SU-DHL-6 (cell line): ENCODE data around the gene NHP2.
A peak's percentile ranks its signal among the peaks of the same experiment; 100 is the strongest.

ENCODE experiments used
- H2AFZ ChIP-seq: fragments of 200-600 bp; sonication (generic); 2 replicates; pipeline ENCODE4 v1.6.1; 2014; ENCODE audit warnings: low read depth, mild to moderate bottlenecking, moderate library complexity, mixed read lengths, antibody characterized with exemption, low read length; ENCODE audit not compliant: severe bottlenecking
- H3F3A ChIP-seq: fragments of 200-600 bp; shearing (Covaris generic); 2 replicates; pipeline ENCODE4 v1.6.0; 2016; ENCODE audit warnings: antibody characterized with exemption, mild to moderate bottlenecking; ENCODE audit not compliant: insufficient read depth
- H3K27ac ChIP-seq: fragments of 200-600 bp; sonication (generic); 2 replicates; pipeline ENCODE4 v1.5.1; 2016; ENCODE audit warnings: low read depth, mild to moderate bottlenecking, low read length, moderate library complexity, mixed read lengths
- H3K27me3 ChIP-seq: fragments of 200-600 bp; sonication (generic), shearing (Covaris generic); 2 replicates; pipeline ENCODE4 v1.6.0; 2014; ENCODE audit warnings: mild to moderate bottlenecking, low read length
- H3K36me3 ChIP-seq: fragments of 200-600 bp; sonication (generic); 2 replicates; pipeline ENCODE4 v1.6.1; 2014; ENCODE audit warnings: mild to moderate bottlenecking, low read length, mixed read lengths
- H3K4me2 ChIP-seq: fragments of 300-600, 200-600 bp; shearing (Covaris generic), sonication (generic); 2 replicates; pipeline ENCODE4 v1.6.0; 2014; ENCODE audit warnings: low read length, low read depth, mild to moderate bottlenecking; ENCODE audit not compliant: poor library complexity, severe bottlenecking
- H3K4me3 ChIP-seq: fragments of 200-600 bp; sonication (generic); 2 replicates; pipeline ENCODE4 v1.5.1; 2014; ENCODE audit warnings: antibody characterized with exemption, low read length, mild to moderate bottlenecking, mixed read lengths; ENCODE audit not compliant: insufficient read depth, poor library complexity, severe bottlenecking
- H3K79me2 ChIP-seq: fragments of 200-600 bp; sonication (generic); 2 replicates; pipeline ENCODE4 v1.6.1; 2014; ENCODE audit warnings: mild to moderate bottlenecking, low read length, moderate library complexity; ENCODE audit not compliant: insufficient read depth
- H3K9ac ChIP-seq: fragments of 200-600 bp; sonication (generic); 2 replicates; pipeline ENCODE4 v1.7.0; 2014; ENCODE audit warnings: mild to moderate bottlenecking, low read length
- H3K9me2 ChIP-seq: fragments of 200-600 bp; sonication (generic); replicated peaks from 2 replicates; pipeline ENCODE4 v1.6.1; 2014; ENCODE audit warnings: low read length; ENCODE audit not compliant: insufficient read depth
- H3K9me3 ChIP-seq: fragments of 200-600 bp; sonication (generic); 2 replicates; pipeline ENCODE4 v1.6.1; 2014; ENCODE audit warnings: low read length, mixed read lengths; ENCODE audit not compliant: insufficient read depth
- H4K20me1 ChIP-seq: fragments of 200-600 bp; sonication (generic); 2 replicates; pipeline ENCODE4 v1.6.1; 2014; ENCODE audit warnings: low read depth, mild to moderate bottlenecking, antibody characterized with exemption, low read length, moderate library complexity, mixed read lengths
- EZH2phosphoT487 ChIP-seq: fragments of 200-600 bp; sonication (generic), shearing (Covaris generic); conservative IDR thresholded peaks from 2 replicates; pipeline ENCODE4 v1.6.1; 2018; ENCODE audit warnings: mild to moderate bottlenecking, antibody characterized with exemption, low read length, moderate library complexity, mixed read lengths
- TF ChIP-seq, protein P1 (sequence below): fragments of 200-600 bp; sonication (generic); IDR thresholded peaks from one replicate; pipeline ENCODE4 v1.5.1; 2017; ENCODE audit warnings: antibody characterized with exemption, mild to moderate bottlenecking, low read length, moderate library complexity; ENCODE audit not compliant: insufficient read depth, poor library complexity, severe bottlenecking

Gene NHP2

DNA sequence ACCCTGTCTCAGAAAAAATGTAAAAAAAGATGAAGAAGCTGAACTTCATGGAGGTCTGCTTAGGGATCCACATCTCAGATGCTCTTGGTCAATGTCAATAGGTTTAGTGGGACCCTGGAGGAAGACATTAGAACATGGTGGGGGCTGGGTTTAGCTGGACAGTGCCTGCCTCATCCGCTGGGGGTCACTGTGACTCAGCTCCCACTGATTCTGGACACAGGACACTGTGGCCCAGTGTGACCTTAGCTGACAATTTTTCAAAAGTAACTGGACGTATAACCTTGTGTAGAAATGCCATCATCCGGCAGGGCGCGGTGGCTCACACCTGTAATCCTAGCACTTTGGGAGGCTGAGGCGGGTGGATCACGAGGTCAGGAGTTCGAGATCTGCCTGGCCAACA is 43.3 kb upstream of the NHP2 start:
- no peak overlapping the region for H3K4me2 ChIP-seq
- no peaks in the 10 kb centered on the region for H3K36me3 ChIP-seq
- H3K79me2 ChIP-seq: no peaks in the 10 kb centered on the region
- no peak overlapping the region for H3K4me3 ChIP-seq
- H3F3A ChIP-seq: no peaks in the 10 kb centered on the region
- no peaks in the 10 kb centered on the region for H3K9me2 ChIP-seq
- H4K20me1 ChIP-seq: no peaks in the 10 kb centered on the region
- no peak overlapping the region for H3K27ac ChIP-seq
- no peaks in the 10 kb centered on the region for H3K27me3 ChIP-seq
- H3K9me3 ChIP-seq: no peaks in the 10 kb centered on the region
- H3K9ac ChIP-seq: no peak overlapping the region
- TF ChIP-seq EZH2phosphoT487: no peak
- TF ChIP-seq, protein P1, sequence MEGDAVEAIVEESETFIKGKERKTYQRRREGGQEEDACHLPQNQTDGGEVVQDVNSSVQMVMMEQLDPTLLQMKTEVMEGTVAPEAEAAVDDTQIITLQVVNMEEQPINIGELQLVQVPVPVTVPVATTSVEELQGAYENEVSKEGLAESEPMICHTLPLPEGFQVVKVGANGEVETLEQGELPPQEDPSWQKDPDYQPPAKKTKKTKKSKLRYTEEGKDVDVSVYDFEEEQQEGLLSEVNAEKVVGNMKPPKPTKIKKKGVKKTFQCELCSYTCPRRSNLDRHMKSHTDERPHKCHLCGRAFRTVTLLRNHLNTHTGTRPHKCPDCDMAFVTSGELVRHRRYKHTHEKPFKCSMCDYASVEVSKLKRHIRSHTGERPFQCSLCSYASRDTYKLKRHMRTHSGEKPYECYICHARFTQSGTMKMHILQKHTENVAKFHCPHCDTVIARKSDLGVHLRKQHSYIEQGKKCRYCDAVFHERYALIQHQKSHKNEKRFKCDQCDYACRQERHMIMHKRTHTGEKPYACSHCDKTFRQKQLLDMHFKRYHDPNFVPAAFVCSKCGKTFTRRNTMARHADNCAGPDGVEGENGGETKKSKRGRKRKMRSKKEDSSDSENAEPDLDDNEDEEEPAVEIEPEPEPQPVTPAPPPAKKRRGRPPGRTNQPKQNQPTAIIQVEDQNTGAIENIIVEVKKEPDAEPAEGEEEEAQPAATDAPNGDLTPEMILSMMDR: peak; percentile 18
- no peak overlapping the region for H2AFZ ChIP-seq

DNA sequence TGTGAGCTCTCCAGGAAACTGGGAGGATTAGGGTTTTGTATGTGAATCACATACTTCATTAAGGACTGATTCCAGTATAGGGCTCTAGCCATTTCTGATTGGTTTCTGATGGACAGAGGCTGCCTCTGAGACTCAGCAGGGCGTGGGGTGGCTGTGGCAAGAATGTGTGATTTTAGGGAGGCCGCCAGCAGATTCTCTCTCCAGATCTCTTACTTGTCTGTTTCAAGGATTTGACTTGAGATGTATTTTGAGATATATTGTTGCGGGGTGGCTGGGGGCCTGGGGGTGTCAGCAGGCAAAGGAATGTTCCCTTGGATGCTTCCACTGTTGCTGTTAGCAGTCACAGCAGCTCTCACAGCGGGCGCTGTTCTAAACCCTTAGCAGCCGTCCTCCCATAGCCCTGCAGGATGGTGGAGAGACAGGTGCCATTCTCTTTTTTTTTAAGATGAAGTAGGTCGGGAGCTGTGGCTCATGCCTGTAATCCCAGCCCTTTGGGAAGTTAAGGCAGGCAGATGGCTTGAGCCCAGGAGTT is 42.7 kb upstream of the NHP2 start:
- H3K36me3 ChIP-seq: no peaks in the 10 kb centered on the region
- H3K4me2 ChIP-seq: no peak overlapping the region
- H3F3A ChIP-seq: no peaks in the 10 kb centered on the region
- H3K9ac ChIP-seq: no peak overlapping the region
- no peak overlapping the region for H3K4me3 ChIP-seq
- no peak overlapping the region for H2AFZ ChIP-seq
- H3K27ac ChIP-seq: no peak overlapping the region
- TF ChIP-seq EZH2phosphoT487: no peak
- no peaks in the 10 kb centered on the region for H3K9me2 ChIP-seq
- no peaks in the 10 kb centered on the region for H3K9me3 ChIP-seq
- H4K20me1 ChIP-seq: no peaks in the 10 kb centered on the region
- H3K27me3 ChIP-seq: no peaks in the 10 kb centered on the region
- H3K79me2 ChIP-seq: no peaks in the 10 kb centered on the region

DNA sequence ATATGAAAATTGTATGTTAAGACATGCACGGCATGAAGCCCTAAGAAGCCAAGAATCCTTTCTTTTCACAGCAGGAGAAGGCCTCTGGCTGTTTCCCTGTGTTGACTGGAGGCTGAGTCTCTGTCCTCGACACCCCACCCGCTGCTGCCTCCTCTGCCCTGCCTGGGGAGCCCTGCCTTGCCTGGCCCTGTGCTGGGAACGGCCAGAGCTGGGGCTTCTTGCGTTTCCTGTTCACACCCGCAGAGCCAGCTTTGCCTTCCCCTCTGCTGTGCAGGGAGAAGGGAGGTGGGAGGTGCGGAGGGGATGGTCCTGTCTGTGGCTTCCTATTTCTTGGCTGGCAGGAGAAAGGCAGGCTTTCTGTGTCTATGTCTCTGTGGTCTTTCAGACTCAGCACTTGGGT is 40.3 kb upstream of the NHP2 start:
- H3K36me3 ChIP-seq: no peaks in the 10 kb centered on the region
- H3K9ac ChIP-seq: no peak overlapping the region
- no peaks in the 10 kb centered on the region for H3F3A ChIP-seq
- H3K27me3 ChIP-seq: no peaks in the 10 kb centered on the region
- no peak overlapping the region for H2AFZ ChIP-seq
- TF ChIP-seq EZH2phosphoT487: no peak
- TF ChIP-seq, protein P1: no peak
- H3K9me2 ChIP-seq: no peaks in the 10 kb centered on the region
- H3K27ac ChIP-seq: no peak overlapping the region
- H3K9me3 ChIP-seq: no peaks in the 10 kb centered on the region
- H4K20me1 ChIP-seq: no peaks in the 10 kb centered on the region
- no peak overlapping the region for H3K4me2 ChIP-seq
- H3K79me2 ChIP-seq: no peaks in the 10 kb centered on the region
- no peak overlapping the region for H3K4me3 ChIP-seq

- no peak overlapping the region for H3K27ac ChIP-seq
- TF ChIP-seq EZH2phosphoT487: no peak
- TF ChIP-seq, protein P1: no peak
- H3K36me3 ChIP-seq: no peaks in the 10 kb centered on the region
- H3K4me3 ChIP-seq: no peak overlapping the region
- H3F3A ChIP-seq: no peaks in the 10 kb centered on the region
- no peak overlapping the region for H2AFZ ChIP-seq
- H3K9ac ChIP-seq: no peak overlapping the region
- H3K79me2 ChIP-seq: no peaks in the 10 kb centered on the region
- H4K20me1 ChIP-seq: no peaks in the 10 kb centered on the region
- no peaks in the 10 kb centered on the region for H3K9me2 ChIP-seq
- H3K9me3 ChIP-seq: no peaks in the 10 kb centered on the region
- H3K4me2 ChIP-seq: no peak overlapping the region
- H3K27me3 ChIP-seq: no peaks in the 10 kb centered on the region
Measured at GRCh38 chr5:178193251-178193809, 39.6 kb upstream of the NHP2 start.
